Body of pancreas (tissue), 4 donors: Measurements from ENCODE around the gene PNPLA5. TPM values are rescaled to one million over a fixed set of nuclear protein-coding genes. Genes with fewer than 3 reads are reported as not detected.

Experiments used
- ATAC-seq: fragments of 150-250 bp; one replicate; pipeline ENCODE4 v1.9.1; 2016
- DNase-seq, 4 donors: peaks; one replicate each; pipeline ENCODE4 v3.0.0-alpha.2; 2019
- H3K27ac ChIP-seq, 4 donors: fragments of 200-600 bp; sonication (generic); 1 replicate in 3 of 4; 2 replicates in 1 of 4; pipeline versions ENCODE4 v1.5.1 to v1.6.1; 2016 to 2019; ENCODE audit warnings: mild to moderate bottlenecking in 1 of 4, mixed read lengths in 1 of 4, moderate library complexity in 1 of 4
- H3K27me3 ChIP-seq, 2 donors: fragments of 200-600 bp; sonication (generic); one replicate each; pipeline ENCODE4 v1.6.0; 2016; ENCODE audit warnings: mild to moderate bottlenecking in 1 of 2
- H3K36me3 ChIP-seq, 2 donors: fragments of 200-600 bp; sonication (generic); replicated peaks in 1 of 2; 2 replicates each; pipeline ENCODE4 v1.5.1; 2016; ENCODE audit warnings: low read depth in 2 of 2; ENCODE audit not compliant: insufficient read depth in 1 of 2
- H3K4me1 ChIP-seq: fragments of 200-600 bp; sonication (generic); one replicate; pipeline ENCODE4 v1.6.0; 2016
- H3K4me3 ChIP-seq, 2 donors: fragments of 200-600 bp; sonication (generic); 1 replicate in 1 of 2; 2 replicates in 1 of 2; pipeline ENCODE4 v1.5.1; 2016 to 2019
- H3K9me3 ChIP-seq, 3 donors: fragments of 200-600 bp; sonication (generic); 1 replicate in 2 of 3; 2 replicates in 1 of 3; pipeline ENCODE4 v1.5.1; 2016
- CTCF ChIP-seq, 7 experiments: fragments of 450-650 bp in 4 of 7; fragments of 200-600 bp in 3 of 7; sonication (generic) in 3 of 7; IDR thresholded peaks; one replicate each; pipeline ENCODE4 v1.5.1; 2016 to 2019; ENCODE audit warnings: antibody characterized with exemption in 7 of 7
- POLR2A ChIP-seq, 3 donors: fragments of 450-650 bp; IDR thresholded peaks; one replicate each; pipeline ENCODE4 v1.6.1; 2016; ENCODE audit warnings: antibody characterized with exemption in 3 of 3, mild to moderate bottlenecking in 2 of 3
- WGBS, 2 donors: methylation state at CpG; one replicate each; pipeline ENCODE4 v1.1.5; 2017; 5-methylcytosine and 5-hydroxymethylcytosine counted together
- intact Hi-C: fragments of 100-400 bp; cut with DNase I; formaldehyde crosslinking; loops from one replicate; pipeline ENCODE4 v1.15.1; 2023
- total RNA-seq, 2 donors: library from RNA; depleted of rRNA; stranded (reverse); fragments of >200 nt; gene quantifications; one replicate each; pipeline ENCODE4 v1.1.0, GENCODE V29; 2016

PNPLA5 gene
- total RNA-seq, 2 donors from 2014 or later, result not detected

GRCh38 chr22:43852573-43853327 lies 39.1 kb downstream of the PNPLA5 start:
- no peaks in the 10 kb centered on the region for H3K36me3 ChIP-seq
- H3K9me3 ChIP-seq, result no peaks in the 10 kb centered on the region
- H3K4me3 ChIP-seq, result no peak overlapping the region
- peaks cover 7% of the 10 kb centered on the region for H3K4me1 ChIP-seq
- 57 to 77% methylated on average over 11 to 19 of the region's 19 CpGs for WGBS, 2 donors
- no peak overlapping the region for H3K27ac ChIP-seq
- DNase-seq (no peak), ATAC-seq (no peak)
- TF ChIP-seq POLR2A (IDR thresholded peaks at IDR 0.05), result no peak
- no peaks in the 10 kb centered on the region for H3K27me3 ChIP-seq
- intact Hi-C loops, result no loop called here

GRCh38 chr22:43851979-43852307 lies 39.9 kb downstream of the PNPLA5 start:
- H3K4me3 ChIP-seq, result no peak overlapping the region
- intact Hi-C loops, result no loop called here
- H3K36me3 ChIP-seq, result no peaks in the 10 kb centered on the region
- no peak overlapping the region for H3K27ac ChIP-seq
- no peak for DNase-seq
- no peaks in the 10 kb centered on the region for H3K9me3 ChIP-seq
- no peaks in the 10 kb centered on the region for H3K27me3 ChIP-seq
- no peak for ATAC-seq
- peaks cover 7% of the 10 kb centered on the region for H3K4me1 ChIP-seq
- TF ChIP-seq CTCF (IDR thresholded peaks at IDR 0.05), result no peak
- no peak for TF ChIP-seq POLR2A (IDR thresholded peaks at IDR 0.05)
- whole genome bisulfite sequencing, 2 donors, result 43 to 56% methylated on average over 3 of the region's 3 CpGs

GRCh38 chr22:43851058-43851978 lies 40.5 kb downstream of the PNPLA5 start:
- TF ChIP-seq POLR2A (IDR thresholded peaks at IDR 0.05) (no peak), CTCF (IDR thresholded peaks at IDR 0.05) (no peak)

GRCh38 chr22:43850529-43850928 lies 41.3 kb downstream of the PNPLA5 start:
- WGBS, 2 donors, result 54 to 55% methylated on average over 12 of the region's 12 CpGs
- no peaks in the 10 kb centered on the region for H3K9me3 ChIP-seq
- ATAC-seq (no peak), DNase-seq (no peak)
- peaks cover 7% of the 10 kb centered on the region for H3K4me1 ChIP-seq
- no peak overlapping the region for H3K4me3 ChIP-seq
- TF ChIP-seq POLR2A (IDR thresholded peaks at IDR 0.05) (no peak), CTCF (IDR thresholded peaks at IDR 0.05) (no peak)
- no peaks in the 10 kb centered on the region for H3K36me3 ChIP-seq
- no peak overlapping the region for H3K27ac ChIP-seq
- intact Hi-C loops, result no loop called here
- H3K27me3 ChIP-seq, result no peaks in the 10 kb centered on the region

More at GRCh38 chr22:43851058-43851978, 40.5 kb downstream of the PNPLA5 start:
- Histone ChIP-seq H3K9me3 (no peaks in the 10 kb centered on the region), H3K27ac (no peak overlapping the region), H3K4me1 (peaks cover 7% of the 10 kb centered on the region), H3K4me3 (no peak overlapping the region), H3K36me3 (no peaks in the 10 kb centered on the region), H3K27me3 (no peaks in the 10 kb centered on the region)
- intact Hi-C loops, result no loop called here
- ATAC-seq (no peak), DNase-seq (no peak)
- WGBS, 2 donors, result 45 to 46% methylated on average over 11 to 13 of the region's 13 CpGs

GRCh38 chr22:43849731-43850130 lies 42.1 kb downstream of the PNPLA5 start:
- ATAC-seq (no peak), DNase-seq (no peak)
- Histone ChIP-seq H3K9me3 (no peaks in the 10 kb centered on the region), H3K36me3 (no peaks in the 10 kb centered on the region), H3K4me1 (peaks cover 7% of the 10 kb centered on the region), H3K4me3 (no peak overlapping the region), H3K27me3 (no peaks in the 10 kb centered on the region), H3K27ac (no peak overlapping the region)
- TF ChIP-seq POLR2A (IDR thresholded peaks at IDR 0.05), result no peak
- no peak for TF ChIP-seq CTCF (IDR thresholded peaks at IDR 0.05)
- 65 to 72% methylated on average over 10 to 13 of the region's 13 CpGs for WGBS, 2 donors
- intact Hi-C loops, result no loop called here
